Measurements from ENCODE around the gene NUDT8. TPM values are rescaled to one million over a fixed set of nuclear protein-coding genes. Genes with fewer than 3 reads are reported as not detected.

The NUDT8 gene
- polyA plus RNA-seq, 1 of the 3 experiments (the other 2 are of a cell fraction): 2.7 TPM

DNA sequence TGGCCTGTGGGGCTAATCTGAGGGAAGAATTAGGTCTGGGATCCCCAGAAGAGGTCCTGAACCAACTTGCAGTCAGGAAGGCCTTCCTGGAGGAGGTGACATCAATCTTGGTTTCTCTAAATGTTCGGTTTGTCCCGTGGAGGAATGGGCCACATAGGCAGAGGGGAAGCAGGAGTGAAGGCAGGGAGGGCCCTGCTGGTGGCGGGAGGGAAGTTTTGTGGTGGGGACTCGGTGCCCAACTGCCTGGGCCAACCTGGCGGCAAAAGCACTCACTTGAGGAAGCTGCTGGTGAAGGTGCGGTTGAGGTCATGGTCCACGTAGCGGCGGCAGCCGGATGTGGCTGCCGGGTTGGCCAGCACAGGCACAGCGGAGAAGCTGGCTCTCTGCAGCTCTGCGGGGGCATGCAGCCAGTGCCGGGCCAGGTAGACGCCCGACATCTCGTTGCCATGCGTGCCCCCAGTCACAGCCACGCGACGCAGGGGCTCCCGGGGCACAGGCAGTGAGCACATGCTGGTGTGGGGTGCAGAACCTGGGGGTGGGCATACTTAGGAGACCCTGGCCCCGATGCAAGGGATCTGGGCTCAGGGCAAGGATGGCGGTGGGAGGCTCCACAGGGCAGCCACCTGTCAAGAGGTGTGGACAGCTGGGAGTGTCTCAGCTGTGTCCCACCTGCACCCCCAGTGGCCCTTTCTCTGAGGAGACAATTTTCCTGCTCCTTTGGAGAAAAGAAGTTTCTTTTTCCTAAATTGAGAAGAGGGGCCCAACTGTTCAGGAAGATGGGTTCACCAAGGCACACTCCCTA lies 17.0 kb upstream of the NUDT8 start:
- no peaks in the 10 kb centered on the region for H4K20me1 ChIP-seq (ENCODE audit: insufficient read depth)
- CTCF ChIA-PET: interaction anchor here (1.9 to 21.6 kb wide), 3 partner anchors 11 to 33 kb away, joined by 7 to 308 read pairs (median 21); partner anchors contain the start of genes NUDT8 and TBX10

DNA sequence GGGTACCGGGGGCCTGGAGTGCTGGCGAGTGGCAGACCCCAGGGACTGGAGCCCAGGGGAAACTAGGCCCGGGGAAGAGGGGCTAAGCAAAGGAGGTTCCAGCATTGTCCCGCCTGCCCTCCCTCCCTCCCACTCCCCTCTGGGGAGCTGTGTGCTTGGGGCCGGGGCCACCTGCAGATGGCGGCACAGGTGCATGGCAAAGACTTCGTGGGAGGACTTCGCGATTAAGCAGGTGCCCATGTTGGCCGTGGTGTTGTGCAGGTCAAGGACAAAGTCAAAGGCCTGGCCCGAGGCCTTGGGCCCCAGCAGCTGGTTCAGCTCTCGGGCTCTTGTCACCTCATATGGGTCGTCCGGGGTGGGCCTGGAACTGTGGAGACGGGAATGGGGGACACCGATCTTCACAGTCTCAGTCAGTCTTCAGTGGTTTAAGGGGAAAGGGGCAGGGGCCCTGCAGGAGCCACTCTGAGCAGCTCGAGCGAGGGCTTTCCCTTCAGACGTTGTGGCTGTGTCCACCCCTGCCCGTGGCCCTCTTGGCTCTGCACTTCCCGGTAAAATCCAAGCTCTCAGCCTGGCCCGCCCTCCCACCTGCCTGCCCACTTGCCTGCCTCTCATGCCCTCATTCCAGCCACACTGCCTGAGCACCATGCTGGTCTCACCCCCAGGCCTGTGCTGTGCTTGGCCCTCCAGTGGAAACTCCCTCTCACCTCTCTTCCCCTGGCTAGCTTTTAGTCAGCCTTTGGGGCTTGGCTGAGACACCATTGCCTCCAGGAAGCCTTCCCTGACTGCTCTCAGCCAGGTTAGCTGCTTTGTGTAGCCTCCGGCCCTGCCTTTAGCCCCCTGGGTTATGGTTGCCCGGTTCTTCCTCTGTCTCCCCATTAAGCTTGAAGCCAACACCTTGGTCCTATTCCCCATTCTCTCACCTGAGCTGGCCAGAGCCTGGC lies 16.1 kb upstream of the NUDT8 start:
- H3F3A ChIP-seq (replicated peaks; ENCODE audit: insufficient read depth): no peaks in the 10 kb centered on the region
- CTCF ChIA-PET: interaction anchor here (1.2 to 21.6 kb wide), 4 partner anchors 10 to 33 kb away, joined by 3 to 308 read pairs (median 14); partner anchors contain the start of genes NUDT8 and TBX10
- TF ChIP-seq ELF1 (IDR thresholded peaks at IDR 0.05) (no peak), RXRA (IDR thresholded peaks at IDR 0.05; ENCODE audit: borderline replicate concordance, low read depth) (no peak), POLR2AphosphoS5 (IDR thresholded peaks at IDR 0.05; ENCODE audit: low read depth, low read length) (no peak), SMC3 (IDR thresholded peaks at IDR 0.05; ENCODE audit: low read depth, low read length) (no peak), YY1 (IDR thresholded peaks at IDR 0.05; ENCODE audit: low read depth) (no peak), TAF1 (IDR thresholded peaks at IDR 0.05; ENCODE audit: borderline replicate concordance, low read depth, low read length) (no peak), JUND (IDR thresholded peaks at IDR 0.05) (no peak), MXI1 (IDR thresholded peaks at IDR 0.05; ENCODE audit: low read depth, low read length) (no peak)
- TF ChIP-seq, protein P1, sequence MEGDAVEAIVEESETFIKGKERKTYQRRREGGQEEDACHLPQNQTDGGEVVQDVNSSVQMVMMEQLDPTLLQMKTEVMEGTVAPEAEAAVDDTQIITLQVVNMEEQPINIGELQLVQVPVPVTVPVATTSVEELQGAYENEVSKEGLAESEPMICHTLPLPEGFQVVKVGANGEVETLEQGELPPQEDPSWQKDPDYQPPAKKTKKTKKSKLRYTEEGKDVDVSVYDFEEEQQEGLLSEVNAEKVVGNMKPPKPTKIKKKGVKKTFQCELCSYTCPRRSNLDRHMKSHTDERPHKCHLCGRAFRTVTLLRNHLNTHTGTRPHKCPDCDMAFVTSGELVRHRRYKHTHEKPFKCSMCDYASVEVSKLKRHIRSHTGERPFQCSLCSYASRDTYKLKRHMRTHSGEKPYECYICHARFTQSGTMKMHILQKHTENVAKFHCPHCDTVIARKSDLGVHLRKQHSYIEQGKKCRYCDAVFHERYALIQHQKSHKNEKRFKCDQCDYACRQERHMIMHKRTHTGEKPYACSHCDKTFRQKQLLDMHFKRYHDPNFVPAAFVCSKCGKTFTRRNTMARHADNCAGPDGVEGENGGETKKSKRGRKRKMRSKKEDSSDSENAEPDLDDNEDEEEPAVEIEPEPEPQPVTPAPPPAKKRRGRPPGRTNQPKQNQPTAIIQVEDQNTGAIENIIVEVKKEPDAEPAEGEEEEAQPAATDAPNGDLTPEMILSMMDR (IDR thresholded peaks at IDR 0.05): no peak
- TF ChIP-seq, protein P2, sequence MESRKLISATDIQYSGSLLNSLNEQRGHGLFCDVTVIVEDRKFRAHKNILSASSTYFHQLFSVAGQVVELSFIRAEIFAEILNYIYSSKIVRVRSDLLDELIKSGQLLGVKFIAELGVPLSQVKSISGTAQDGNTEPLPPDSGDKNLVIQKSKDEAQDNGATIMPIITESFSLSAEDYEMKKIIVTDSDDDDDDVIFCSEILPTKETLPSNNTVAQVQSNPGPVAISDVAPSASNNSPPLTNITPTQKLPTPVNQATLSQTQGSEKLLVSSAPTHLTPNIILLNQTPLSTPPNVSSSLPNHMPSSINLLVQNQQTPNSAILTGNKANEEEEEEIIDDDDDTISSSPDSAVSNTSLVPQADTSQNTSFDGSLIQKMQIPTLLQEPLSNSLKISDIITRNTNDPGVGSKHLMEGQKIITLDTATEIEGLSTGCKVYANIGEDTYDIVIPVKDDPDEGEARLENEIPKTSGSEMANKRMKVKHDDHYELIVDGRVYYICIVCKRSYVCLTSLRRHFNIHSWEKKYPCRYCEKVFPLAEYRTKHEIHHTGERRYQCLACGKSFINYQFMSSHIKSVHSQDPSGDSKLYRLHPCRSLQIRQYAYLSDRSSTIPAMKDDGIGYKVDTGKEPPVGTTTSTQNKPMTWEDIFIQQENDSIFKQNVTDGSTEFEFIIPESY (IDR thresholded peaks at IDR 0.05; ENCODE audit: borderline replicate concordance, low read depth): no peak
- H3K9ac ChIP-seq: no peak overlapping the region
- no peaks in the 10 kb centered on the region for H3K4me1 ChIP-seq (ENCODE audit: control insufficient read depth in 1 of 2, insufficient read depth in 2 of 2, low read depth in 1 of 2, low read length in 1 of 2)
- no peaks in the 10 kb centered on the region for H3K9me3 ChIP-seq
- H3K9me2 ChIP-seq: no peaks in the 10 kb centered on the region
- POLR2A ChIA-PET: no interaction called here
- H3K27ac ChIP-seq (ENCODE audit: low read depth in 2 of 2, low read length in 1 of 2): no peak overlapping the region
- 85% methylated on average over 20 of the region's 24 CpGs for WGBS (ENCODE audit: low lambda C conversion rate)
- no peaks in the 10 kb centered on the region for H3K36me3 ChIP-seq (replicated peaks in 1 of 2; ENCODE audit: control insufficient read depth in 1 of 2, insufficient read depth in 2 of 2, low read length in 1 of 2)
- no peak overlapping the region for H3K4me2 ChIP-seq
- DNase-seq: no peak
- H3K79me2 ChIP-seq (ENCODE audit: insufficient read depth): no peaks in the 10 kb centered on the region
- no peaks in the 10 kb centered on the region for H3K27me3 ChIP-seq (ENCODE audit: insufficient read depth)
- no peak overlapping the region for H3K4me3 ChIP-seq (ENCODE audit: low read depth in 2 of 2, low read length in 1 of 2)
- H4K20me1 ChIP-seq (ENCODE audit: insufficient read depth): no peaks in the 10 kb centered on the region
- no peak overlapping the region for H2AFZ ChIP-seq (ENCODE audit: low read depth)

More for the DNA sequence above, 17.0 kb upstream of the NUDT8 start:
- WGBS (ENCODE audit: low lambda C conversion rate): 48% methylated on average over 6 of the region's 24 CpGs
- Histone ChIP-seq H2AFZ (ENCODE audit: low read depth) (no peak overlapping the region), H3K9me3 (no peaks in the 10 kb centered on the region), H3K9ac (no peak overlapping the region), H3K79me2 (ENCODE audit: insufficient read depth) (no peaks in the 10 kb centered on the region), H3K27ac (ENCODE audit: low read depth in 2 of 2, low read length in 1 of 2) (no peak overlapping the region), H3K9me2 (no peaks in the 10 kb centered on the region), H3F3A (replicated peaks; ENCODE audit: insufficient read depth) (no peaks in the 10 kb centered on the region), H3K27me3 (ENCODE audit: insufficient read depth) (no peaks in the 10 kb centered on the region), H3K4me2 (no peak overlapping the region), H3K4me1 (ENCODE audit: control insufficient read depth in 1 of 2, insufficient read depth in 2 of 2, low read depth in 1 of 2, low read length in 1 of 2) (no peaks in the 10 kb centered on the region), H3K4me3 (ENCODE audit: low read depth in 2 of 2, low read length in 1 of 2) (no peak overlapping the region), H3K36me3 (replicated peaks in 1 of 2; ENCODE audit: control insufficient read depth in 1 of 2, insufficient read depth in 2 of 2, low read length in 1 of 2) (no peaks in the 10 kb centered on the region)
- POLR2A ChIA-PET: no interaction called here
- no peak for DNase-seq
- TF ChIP-seq MEF2A (IDR thresholded peaks at IDR 0.05; ENCODE audit: borderline replicate concordance, low read depth) (no peak), FOXM1 (IDR thresholded peaks at IDR 0.05; ENCODE audit: low read depth) (no peak), RAD21 (IDR thresholded peaks at IDR 0.05; ENCODE audit: low read length) (no peak), EZH2phosphoT487 (IDR thresholded peaks at IDR 0.05; ENCODE audit: borderline replicate concordance, low read depth) (no peak), EP300 (IDR thresholded peaks at IDR 0.05; ENCODE audit: borderline replicate concordance in 1 of 2, low read depth in 1 of 2, low read length in 1 of 2) (no peak), RCOR1 (IDR thresholded peaks at IDR 0.05; ENCODE audit: low read length) (no peak)
- TF ChIP-seq, protein P2 (IDR thresholded peaks at IDR 0.05; ENCODE audit: borderline replicate concordance, low read depth): no peak

Data from SK-N-SH (cell line).